SU-DHL-6 (cell line): ENCODE measurements around the gene ACP5.

ENCODE experiments used
- H2AFZ ChIP-seq: fragments of 200-600 bp; sonication (generic); 2 replicates; pipeline ENCODE4 v1.6.1; 2014; ENCODE audit warnings: low read depth, mild to moderate bottlenecking, moderate library complexity, mixed read lengths, antibody characterized with exemption, low read length; ENCODE audit not compliant: severe bottlenecking
- H3F3A ChIP-seq: fragments of 200-600 bp; shearing (Covaris generic); 2 replicates; pipeline ENCODE4 v1.6.0; 2016; ENCODE audit warnings: antibody characterized with exemption, mild to moderate bottlenecking; ENCODE audit not compliant: insufficient read depth
- H3K27ac ChIP-seq: fragments of 200-600 bp; sonication (generic); 2 replicates; pipeline ENCODE4 v1.5.1; 2016; ENCODE audit warnings: low read depth, mild to moderate bottlenecking, low read length, moderate library complexity, mixed read lengths
- H3K27me3 ChIP-seq: fragments of 200-600 bp; sonication (generic), shearing (Covaris generic); 2 replicates; pipeline ENCODE4 v1.6.0; 2014; ENCODE audit warnings: mild to moderate bottlenecking, low read length
- H3K36me3 ChIP-seq: fragments of 200-600 bp; sonication (generic); 2 replicates; pipeline ENCODE4 v1.6.1; 2014; ENCODE audit warnings: mild to moderate bottlenecking, low read length, mixed read lengths
- H3K4me2 ChIP-seq: fragments of 300-600, 200-600 bp; shearing (Covaris generic), sonication (generic); 2 replicates; pipeline ENCODE4 v1.6.0; 2014; ENCODE audit warnings: low read length, low read depth, mild to moderate bottlenecking; ENCODE audit not compliant: poor library complexity, severe bottlenecking
- H3K4me3 ChIP-seq: fragments of 200-600 bp; sonication (generic); 2 replicates; pipeline ENCODE4 v1.5.1; 2014; ENCODE audit warnings: antibody characterized with exemption, low read length, mild to moderate bottlenecking, mixed read lengths; ENCODE audit not compliant: insufficient read depth, poor library complexity, severe bottlenecking
- H3K79me2 ChIP-seq: fragments of 200-600 bp; sonication (generic); 2 replicates; pipeline ENCODE4 v1.6.1; 2014; ENCODE audit warnings: mild to moderate bottlenecking, low read length, moderate library complexity; ENCODE audit not compliant: insufficient read depth
- H3K9ac ChIP-seq: fragments of 200-600 bp; sonication (generic); 2 replicates; pipeline ENCODE4 v1.7.0; 2014; ENCODE audit warnings: mild to moderate bottlenecking, low read length
- H3K9me2 ChIP-seq: fragments of 200-600 bp; sonication (generic); replicated peaks from 2 replicates; pipeline ENCODE4 v1.6.1; 2014; ENCODE audit warnings: low read length; ENCODE audit not compliant: insufficient read depth
- H3K9me3 ChIP-seq: fragments of 200-600 bp; sonication (generic); 2 replicates; pipeline ENCODE4 v1.6.1; 2014; ENCODE audit warnings: low read length, mixed read lengths; ENCODE audit not compliant: insufficient read depth
- H4K20me1 ChIP-seq: fragments of 200-600 bp; sonication (generic); 2 replicates; pipeline ENCODE4 v1.6.1; 2014; ENCODE audit warnings: low read depth, mild to moderate bottlenecking, antibody characterized with exemption, low read length, moderate library complexity, mixed read lengths
- EZH2phosphoT487 ChIP-seq: fragments of 200-600 bp; sonication (generic), shearing (Covaris generic); conservative IDR thresholded peaks from 2 replicates; pipeline ENCODE4 v1.6.1; 2018; ENCODE audit warnings: mild to moderate bottlenecking, antibody characterized with exemption, low read length, moderate library complexity, mixed read lengths
- TF ChIP-seq, protein P1 (sequence below): fragments of 200-600 bp; sonication (generic); IDR thresholded peaks from one replicate; pipeline ENCODE4 v1.5.1; 2017; ENCODE audit warnings: antibody characterized with exemption, mild to moderate bottlenecking, low read length, moderate library complexity; ENCODE audit not compliant: insufficient read depth, poor library complexity, severe bottlenecking

The ACP5 gene

DNA sequence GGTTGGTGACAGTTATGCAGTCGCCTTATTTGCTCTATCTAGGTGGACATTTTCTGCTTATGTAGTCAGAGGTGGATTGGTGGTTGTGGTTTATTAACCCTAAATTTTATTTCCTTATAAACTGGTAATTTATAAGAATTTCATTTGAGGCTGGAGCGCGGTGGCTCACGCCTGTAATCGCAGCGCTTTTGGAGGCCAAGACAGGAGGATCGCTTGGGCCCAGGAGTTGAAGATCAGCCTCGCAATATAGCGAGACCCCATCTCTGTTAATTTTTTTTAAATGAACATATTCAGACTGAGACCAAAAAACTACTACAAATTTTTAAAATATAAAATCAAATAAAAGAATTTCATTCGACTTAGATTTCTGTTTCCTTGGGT is 20.6 kb upstream of the ACP5 start:
- Histone ChIP-seq H3K27ac (peak overlapping the region; percentile 33; the same call in 1 of the 2 replicates), H3K4me2 (peak overlapping the region; percentile 74), H3K9ac (peak overlapping the region; percentile 82), H4K20me1 (no peaks in the 10 kb centered on the region), H2AFZ (no peak overlapping the region), H3K27me3 (no peaks in the 10 kb centered on the region), H3K36me3 (no peaks in the 10 kb centered on the region), H3K79me2 (peaks cover 22% of the 10 kb centered on the region), H3K9me2 (no peaks in the 10 kb centered on the region), H3K4me3 (peak overlapping the region; percentile 83), H3K9me3 (no peaks in the 10 kb centered on the region), H3F3A (no peaks in the 10 kb centered on the region; the same call in 1 of the 2 replicates)
- no peak for TF ChIP-seq EZH2phosphoT487
- TF ChIP-seq, protein P1, sequence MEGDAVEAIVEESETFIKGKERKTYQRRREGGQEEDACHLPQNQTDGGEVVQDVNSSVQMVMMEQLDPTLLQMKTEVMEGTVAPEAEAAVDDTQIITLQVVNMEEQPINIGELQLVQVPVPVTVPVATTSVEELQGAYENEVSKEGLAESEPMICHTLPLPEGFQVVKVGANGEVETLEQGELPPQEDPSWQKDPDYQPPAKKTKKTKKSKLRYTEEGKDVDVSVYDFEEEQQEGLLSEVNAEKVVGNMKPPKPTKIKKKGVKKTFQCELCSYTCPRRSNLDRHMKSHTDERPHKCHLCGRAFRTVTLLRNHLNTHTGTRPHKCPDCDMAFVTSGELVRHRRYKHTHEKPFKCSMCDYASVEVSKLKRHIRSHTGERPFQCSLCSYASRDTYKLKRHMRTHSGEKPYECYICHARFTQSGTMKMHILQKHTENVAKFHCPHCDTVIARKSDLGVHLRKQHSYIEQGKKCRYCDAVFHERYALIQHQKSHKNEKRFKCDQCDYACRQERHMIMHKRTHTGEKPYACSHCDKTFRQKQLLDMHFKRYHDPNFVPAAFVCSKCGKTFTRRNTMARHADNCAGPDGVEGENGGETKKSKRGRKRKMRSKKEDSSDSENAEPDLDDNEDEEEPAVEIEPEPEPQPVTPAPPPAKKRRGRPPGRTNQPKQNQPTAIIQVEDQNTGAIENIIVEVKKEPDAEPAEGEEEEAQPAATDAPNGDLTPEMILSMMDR, result no peak

DNA sequence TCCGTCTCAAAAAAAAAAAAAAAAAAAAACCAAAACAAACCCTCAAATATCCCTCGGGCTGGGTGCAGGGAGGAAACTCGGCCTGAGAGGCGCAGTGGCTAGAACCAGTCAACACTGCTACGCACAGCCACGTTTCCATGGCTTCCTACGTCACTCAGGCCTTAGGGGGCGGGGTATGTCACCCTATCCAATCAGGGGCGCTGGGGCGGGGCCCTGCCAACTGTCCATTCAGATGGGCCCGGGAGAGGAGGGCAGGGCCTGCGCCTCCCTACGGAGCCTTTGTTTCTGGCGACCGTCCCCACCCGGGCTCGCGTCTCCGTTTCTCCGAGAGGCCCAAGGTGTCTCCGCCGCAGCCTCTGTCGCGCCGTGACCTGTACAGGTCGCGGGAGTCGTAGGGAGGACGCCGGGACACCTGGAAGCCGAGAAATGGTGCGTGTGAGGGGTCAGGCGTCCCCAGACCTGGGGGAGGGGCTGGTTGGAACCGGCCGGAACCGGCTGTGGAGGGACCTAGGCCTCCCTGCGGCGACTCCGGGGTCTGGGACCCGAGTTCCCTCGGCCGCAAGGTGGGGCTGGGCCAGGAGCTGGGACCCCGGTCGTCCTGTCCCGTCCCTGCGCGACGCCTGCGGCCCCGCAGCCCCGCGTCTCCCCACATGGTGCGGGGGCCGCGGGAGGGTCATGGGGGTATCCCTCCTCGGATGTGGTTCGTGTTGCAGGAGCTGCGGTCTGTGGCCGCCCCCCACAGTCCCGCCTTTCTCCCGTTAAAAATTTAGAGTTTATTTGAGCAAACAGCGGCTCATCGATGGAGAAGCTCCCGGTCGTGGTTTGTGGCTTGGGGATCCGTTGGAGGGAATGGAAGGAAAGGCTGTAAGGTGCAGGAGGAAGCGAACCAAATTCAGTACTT is 20.0 kb upstream of the ACP5 start, which contains the start of gene ZNF627:
Gene ZNF627 (plus strand): TSS at position 282 of the 901 bp plus-strand sequence. CDS start 145 bp downstream, at position 427.
- H3K4me3 ChIP-seq, result peak within 1 kb of the TSS; percentile 83
- no peaks in the 10 kb centered on the region; the same call in 1 of the 2 replicates for H3F3A ChIP-seq
- no peaks in the 10 kb centered on the region for H4K20me1 ChIP-seq
- peak within 1 kb of the TSS; percentile 33 for H3K27ac ChIP-seq
- peak within 1 kb of the TSS; percentile 45 for H2AFZ ChIP-seq
- peak within 1 kb of the TSS; percentile 82 for H3K9ac ChIP-seq
- TF ChIP-seq EZH2phosphoT487, result no peak
- TF ChIP-seq, protein P1, result no peak
- H3K79me2 ChIP-seq, result peaks cover 19% of the 10 kb centered on the region
- no peaks in the 10 kb centered on the region for H3K27me3 ChIP-seq
- no peaks in the 10 kb centered on the region for H3K9me3 ChIP-seq
- no peaks in the 10 kb centered on the region for H3K9me2 ChIP-seq
- peak within 1 kb of the TSS; percentile 74 for H3K4me2 ChIP-seq
- no peaks in the 10 kb centered on the region for H3K36me3 ChIP-seq

DNA sequence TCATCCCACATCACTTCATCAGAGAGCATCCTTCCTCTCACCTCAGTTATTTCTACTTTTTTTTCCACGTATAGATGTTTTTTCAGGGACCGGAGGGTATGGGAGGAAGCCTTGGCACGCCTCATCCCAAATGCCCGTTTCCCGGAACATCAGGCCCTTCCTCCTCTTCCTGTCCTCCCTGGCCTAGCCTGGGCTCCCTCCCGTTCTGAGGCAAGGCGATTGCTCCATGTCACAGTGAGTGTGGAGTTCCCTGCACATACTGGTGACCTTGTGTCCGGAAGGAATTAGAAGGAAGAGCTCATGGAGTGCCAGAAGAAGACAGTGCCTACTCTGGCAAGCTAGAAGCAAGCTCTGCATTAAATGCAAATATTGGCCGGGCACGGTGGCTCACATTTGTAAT is 18.7 kb upstream of the ACP5 start:
- Histone ChIP-seq H3K4me3 (no peak overlapping the region), H3K27ac (no peak overlapping the region), H3K79me2 (peaks cover 19% of the 10 kb centered on the region), H3K36me3 (no peaks in the 10 kb centered on the region), H3K9me3 (no peaks in the 10 kb centered on the region), H3K27me3 (no peaks in the 10 kb centered on the region), H3K9me2 (no peaks in the 10 kb centered on the region), H2AFZ (no peak overlapping the region), H4K20me1 (no peaks in the 10 kb centered on the region), H3K4me2 (no peak overlapping the region), H3K9ac (no peak overlapping the region), H3F3A (no peaks in the 10 kb centered on the region; the same call in 1 of the 2 replicates)
- TF ChIP-seq, protein P1, result no peak
- TF ChIP-seq EZH2phosphoT487, result no peak
